NCI-H1048 (cell line): ENCODE data around the gene TMEM238.
"Not testable (repeated sequence)": the region's sequence is repeated elsewhere in the genome, so short reads cannot be mapped to it uniquely, and the experiment has no call there.

Experiments
- DNase-seq: peaks from one replicate; lab custom pipeline; 2025; lab: John Stamatoyannopoulos, UW

Gene TMEM238

DNA sequence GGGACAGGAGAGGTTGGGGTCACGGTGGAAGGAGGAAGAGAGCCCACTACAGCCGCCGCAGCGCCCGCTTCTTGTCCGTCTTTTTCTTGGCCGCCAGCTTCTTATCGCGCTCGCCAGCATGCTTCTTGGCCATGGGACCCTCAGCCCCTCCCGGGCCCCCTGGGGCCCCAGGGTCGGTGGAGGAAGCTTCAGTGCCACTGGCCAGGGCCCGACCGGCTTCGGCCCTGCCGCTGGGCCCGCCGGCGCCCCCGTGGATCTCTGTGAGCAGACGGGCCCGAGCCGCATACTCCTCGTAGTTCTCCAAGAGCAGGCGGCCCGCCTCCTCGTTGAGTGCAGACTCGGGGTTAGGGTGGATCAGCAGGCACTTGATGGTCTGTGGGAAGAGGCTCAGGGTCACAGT, 17.3 kb upstream of the TMEM238 start:
- not testable (repeated sequence) for DNase-seq

GRCh38 chr19:55400281-55401087, 16.4 kb upstream of the TMEM238 start:
- no peak for DNase-seq

DNA sequence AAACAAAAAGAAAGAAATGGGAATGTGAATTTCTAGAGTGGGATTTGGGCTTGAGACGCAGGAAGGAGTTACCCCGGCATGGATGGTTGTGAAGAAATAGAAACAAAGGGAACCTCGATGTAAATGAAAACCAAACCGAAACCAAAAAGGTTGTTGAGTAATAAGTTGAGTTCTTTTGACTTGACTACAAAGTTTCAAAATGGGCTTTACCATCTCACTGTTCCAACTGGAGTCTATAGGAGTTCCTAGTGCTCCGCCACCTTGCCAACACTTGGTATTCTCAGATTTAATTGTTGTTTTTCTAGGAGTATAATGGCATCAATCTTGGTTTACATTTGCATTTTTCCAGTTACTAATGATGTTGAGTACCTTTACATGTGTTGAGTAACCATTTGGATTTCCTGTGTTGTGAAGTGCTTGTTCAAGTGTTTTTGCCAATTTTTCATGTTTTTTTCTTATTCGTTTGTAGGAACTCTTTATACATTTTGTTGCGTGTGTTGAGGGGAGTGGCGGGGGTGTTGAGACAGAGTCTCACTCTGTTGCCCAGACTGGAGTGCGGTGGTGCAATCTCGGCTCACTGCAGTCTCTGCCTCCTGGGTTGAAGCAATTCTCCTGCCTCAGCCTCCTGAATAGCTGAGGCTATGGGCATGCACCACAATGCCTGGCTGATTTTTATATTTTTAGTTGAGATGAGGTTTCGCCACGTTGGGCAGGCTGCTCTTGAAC, 14.3 kb upstream of the TMEM238 start:
- DNase-seq, result no peak

- no peak for DNase-seq
Observed at GRCh38 chr19:55392820-55393761, 9.0 kb upstream of the TMEM238 start.

DNA sequence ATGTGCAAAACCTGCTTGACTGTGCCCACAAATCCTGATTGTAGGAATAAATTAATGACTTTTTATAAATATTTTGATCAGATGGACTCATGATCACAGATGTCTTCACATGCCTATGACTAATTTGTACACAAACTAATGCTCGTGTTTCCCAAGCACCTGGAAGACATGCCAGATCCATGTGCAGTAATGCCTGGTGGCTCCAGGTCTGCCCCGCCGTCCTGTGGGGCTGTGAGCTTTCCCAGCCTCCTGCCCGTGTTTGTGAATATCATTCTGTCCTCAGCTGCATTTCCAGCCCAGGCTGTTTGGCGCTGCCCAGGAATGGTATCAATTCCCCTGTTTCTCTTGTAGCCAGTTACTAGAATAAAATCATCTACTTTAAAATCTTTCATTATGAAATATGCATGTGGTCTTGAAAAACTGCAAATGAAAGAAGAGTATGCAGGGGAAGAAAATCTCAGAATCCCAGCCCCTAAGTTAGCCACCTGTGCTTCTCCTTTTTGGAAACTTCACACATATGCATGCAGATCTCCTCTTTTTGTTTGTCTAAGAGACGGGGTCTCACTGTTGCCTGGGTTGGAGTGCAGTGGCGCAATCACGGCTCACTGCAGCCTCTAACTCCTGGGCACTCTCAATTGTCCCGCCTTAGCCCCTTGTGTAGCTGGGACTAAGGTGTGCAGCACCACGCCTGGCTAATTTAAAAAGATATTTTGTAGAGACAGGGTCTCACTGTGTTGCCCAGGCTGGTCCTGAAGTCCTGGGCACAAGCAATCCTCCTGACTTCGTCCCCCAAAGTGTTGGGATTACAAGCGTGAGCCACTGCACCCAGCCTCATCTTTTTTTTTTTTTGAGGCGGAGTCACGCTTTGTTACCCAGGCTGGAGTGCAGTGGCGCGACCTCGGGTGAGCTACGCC, 7.9 kb upstream of the TMEM238 start:
- DNase-seq, result no peak

GRCh38 chr19:55391191-55391670, 7.1 kb upstream of the TMEM238 start:
- DNase-seq, result no peak

GRCh38 chr19:55390461-55390880, 6.4 kb upstream of the TMEM238 start:
- DNase-seq, result no peak

DNA sequence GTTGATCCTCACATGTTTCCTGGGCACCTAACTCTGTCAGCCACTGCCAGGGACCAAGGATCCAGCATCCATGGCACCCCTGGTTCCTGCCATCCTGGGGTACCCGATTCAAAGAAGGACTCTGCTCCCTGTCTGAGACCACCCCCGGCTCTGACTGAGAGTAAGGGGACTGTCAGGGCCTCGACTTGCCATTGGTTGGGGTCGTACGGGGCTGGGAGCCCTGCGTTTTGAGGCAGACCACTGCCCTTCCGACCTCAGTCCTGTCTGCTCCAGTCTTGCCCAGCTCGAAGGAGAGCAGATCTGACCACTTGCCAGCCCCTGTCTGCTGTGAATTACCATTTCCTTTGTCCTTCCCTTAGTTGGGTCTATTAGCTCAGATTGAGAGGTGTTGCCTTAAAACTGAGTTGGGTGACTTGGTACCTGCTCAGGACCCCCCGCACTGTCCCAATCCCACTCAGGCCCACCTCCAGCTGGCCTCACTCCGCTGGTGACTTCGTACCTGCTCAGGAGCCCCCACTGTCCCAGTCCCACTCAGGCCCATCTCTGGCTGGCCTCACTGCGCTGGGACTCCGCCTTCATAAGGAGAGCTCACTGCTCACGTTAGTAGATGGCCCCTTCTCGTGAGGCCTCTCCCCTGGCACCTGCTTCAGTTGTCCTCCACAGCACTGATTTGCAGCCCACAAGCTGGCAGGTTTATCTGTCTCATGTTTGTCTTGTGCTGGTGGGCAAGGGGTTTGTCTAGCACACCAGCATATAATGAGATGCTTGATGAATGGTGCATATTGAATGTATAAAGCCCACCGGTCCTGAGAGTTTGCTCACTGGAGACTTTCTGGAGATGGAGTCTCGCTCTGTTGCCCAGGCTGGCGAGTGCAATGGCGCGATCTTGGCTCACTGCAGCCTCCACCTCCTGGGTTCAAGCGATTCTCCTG, 5.6 kb upstream of the TMEM238 start:
- DNase-seq, result no peak

- no peak for DNase-seq
Observed at GRCh38 chr19:55387736-55388497, 3.8 kb upstream of the TMEM238 start.

- no peak for DNase-seq
Observed at GRCh38 chr19:55386493-55386971, 2.4 kb upstream of the TMEM238 start.

GRCh38 chr19:55385724-55386492, 1.8 kb upstream of the TMEM238 start, which contains the start of gene RPL28:
RPL28 (plus strand) TSS chr19:55385932; CDS start chr19:55386358, 426 bp downstream.
- DNase-seq, result peak; percentile 97

DNA sequence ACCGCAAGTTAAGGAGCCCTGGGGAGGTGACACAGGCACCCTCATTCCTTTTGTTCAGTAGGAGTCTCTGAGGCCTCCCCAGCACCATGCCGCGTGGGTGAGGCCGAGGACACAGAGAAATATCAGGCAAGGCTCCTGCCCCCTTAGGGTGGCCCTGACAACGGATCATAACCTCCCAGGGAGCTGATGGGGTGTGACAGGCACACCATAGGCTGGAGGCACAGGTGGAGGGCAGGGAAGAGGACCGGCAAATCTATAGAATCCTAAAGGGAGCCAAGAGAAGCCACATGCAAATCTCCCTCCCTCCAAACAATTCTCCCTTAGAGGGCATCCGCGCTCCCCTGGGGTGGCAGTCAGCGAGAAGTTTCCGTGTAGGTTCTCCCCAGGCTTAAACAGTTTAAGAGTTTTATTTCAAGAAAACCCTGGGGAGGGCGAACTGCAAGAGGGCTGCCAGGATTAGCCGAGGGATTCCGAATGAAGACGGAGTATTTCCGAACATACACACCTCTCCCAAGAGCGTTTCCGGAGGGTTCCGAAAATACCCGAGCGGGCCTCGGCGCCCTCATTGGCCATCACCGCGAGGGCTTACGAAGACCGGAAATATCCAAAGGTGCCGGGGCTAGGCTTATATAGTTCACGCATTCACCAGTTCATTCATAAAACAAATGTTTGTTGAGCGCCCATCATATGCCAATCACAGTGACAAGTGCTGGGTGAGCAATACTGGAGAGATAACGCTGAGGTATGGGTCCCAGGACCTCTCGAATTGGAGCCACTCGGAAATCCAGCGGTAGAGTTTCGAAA, 1.0 kb upstream of the TMEM238 start:
- DNase-seq, result peak; percentile 83

DNA sequence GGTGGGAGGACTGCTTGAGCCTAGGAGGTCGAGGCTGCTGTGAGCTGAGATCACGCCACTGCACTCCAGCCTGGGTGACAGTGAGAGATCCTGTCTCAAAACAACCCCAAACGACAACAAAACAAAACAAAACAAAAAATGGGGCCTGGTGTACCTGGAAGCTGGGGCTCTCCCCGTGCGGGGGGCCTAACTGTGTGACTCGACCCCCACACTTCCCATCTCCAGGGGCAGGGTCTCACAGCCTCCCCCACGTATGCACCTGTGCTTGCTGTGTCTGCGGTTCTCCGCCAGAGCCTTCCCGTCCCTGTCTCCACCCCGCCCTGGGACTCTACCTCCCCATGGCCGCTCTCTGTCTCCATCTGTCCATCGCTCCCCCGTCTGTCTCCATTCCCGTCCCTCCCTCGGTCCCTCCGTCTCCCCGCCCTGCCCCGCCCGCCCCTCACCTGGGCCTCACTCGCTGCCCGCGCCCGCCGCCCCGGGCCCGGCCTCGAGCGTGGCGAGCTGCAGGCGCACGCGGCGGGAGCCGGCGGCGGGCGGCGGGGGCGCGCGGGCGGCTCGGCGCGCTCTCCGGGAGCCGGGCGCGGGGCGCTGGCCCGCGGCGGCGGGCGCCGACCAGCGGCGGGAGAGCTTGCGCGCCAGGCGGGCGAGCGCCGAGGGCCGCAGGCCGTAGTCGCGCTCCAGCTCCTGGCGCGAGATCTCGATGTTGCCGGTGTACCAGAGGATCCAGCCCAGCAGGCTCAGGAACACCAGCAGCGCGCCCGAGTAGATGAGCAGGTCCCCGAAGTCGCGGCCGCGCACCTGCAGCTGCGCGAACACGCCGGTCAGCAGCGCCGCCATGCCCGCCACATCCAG, 587 bp downstream of the TMEM238 start:
- DNase-seq, result no peak

DNA sequence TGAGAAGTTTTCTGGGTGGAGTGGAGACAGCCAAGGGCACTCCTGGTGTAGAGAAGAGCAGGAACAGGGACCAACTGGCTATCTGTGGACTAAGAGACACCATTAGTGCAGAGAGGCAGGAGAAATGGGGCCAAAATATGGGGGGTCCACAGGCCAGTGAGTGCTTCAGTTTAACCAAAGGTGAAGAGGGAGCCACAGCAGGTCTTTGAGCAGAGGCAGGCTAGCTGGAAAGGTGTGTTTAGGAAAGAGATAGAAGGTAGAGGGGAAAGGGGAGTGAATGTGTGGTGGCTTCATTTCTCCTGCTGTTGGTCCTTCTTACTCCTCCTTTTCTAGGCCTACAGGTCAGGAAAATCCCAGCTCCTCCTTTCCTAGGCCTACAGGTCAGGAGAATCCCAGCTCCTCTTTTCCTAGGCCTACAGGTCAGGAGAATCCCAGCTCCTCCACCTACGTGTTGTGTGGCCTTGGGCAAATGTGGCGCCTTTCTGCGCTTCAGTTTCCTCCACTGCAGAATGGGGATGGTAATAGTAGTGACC, 1.5 kb downstream of the TMEM238 start:
- no peak for DNase-seq

DNA sequence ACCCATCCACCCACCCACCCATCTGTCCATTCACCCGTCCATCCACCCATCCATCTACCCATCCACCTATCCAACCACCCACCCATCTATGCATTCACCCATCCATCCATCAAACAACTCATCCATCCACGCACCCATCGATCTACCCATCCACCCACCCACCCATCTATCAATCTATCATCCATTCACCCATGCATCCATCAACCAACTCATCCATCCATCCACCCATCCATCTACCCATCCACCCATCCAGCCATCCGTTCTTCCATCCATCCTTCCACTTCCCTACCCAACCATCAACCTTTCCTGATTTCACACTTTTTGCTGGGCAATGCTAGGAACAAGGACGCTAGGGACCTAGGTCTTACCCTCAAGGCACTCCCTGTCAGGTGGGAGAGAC, 2.1 kb downstream of the TMEM238 start:
- no peak for DNase-seq

DNA sequence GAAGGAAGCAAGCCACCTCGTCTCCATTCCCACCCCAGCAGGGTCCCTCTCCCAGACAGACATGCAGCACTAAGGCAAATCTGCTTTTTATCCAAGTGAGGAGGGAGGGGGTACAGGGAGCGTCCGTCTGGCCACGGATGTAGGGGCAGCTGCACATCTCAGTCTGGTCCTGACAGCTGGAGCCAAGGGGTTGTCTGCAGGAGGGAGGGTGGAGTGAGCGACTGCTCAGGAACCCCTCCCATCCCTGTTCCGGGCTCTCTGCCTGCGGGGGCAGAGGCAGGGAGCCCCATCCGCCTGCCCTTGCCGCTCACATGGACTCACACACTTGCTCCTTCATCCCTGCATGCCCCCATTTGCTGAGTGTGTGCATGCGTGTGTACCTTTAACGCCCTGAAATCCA, 4.9 kb downstream of the TMEM238 start:
- DNase-seq, result no peak
